Type B pancreatic cell (in vitro differentiated cells): Measurements from ENCODE around the gene ZNF664. TPM values are rescaled to one million over a fixed set of nuclear protein-coding genes. Genes with fewer than 3 reads are reported as not detected.

ENCODE experiments used
- DNase-seq: peaks from one replicate; pipeline ENCODE4 v3.0.0; 2021; ENCODE audit warnings: mixed read lengths; ENCODE audit not compliant: unreplicated experiment; ENCODE audit errors: extremely low spot score
- H3K27ac Mint-ChIP-seq: 2 replicates; pipeline ENCODE4 v1.8.0; 2021; ENCODE audit warnings: mild to moderate bottlenecking, mixed read lengths
- H3K27me3 Mint-ChIP-seq: 2 replicates; pipeline ENCODE4 v1.8.0; 2021; ENCODE audit warnings: mixed read lengths
- H3K36me3 Mint-ChIP-seq: 2 replicates; pipeline ENCODE4 v1.8.0; 2021; ENCODE audit warnings: mixed read lengths
- H3K4me1 Mint-ChIP-seq: one replicate; pipeline ENCODE4 v1.8.0; 2021; ENCODE audit warnings: mixed read lengths; ENCODE audit not compliant: unreplicated experiment
- H3K4me3 Mint-ChIP-seq: 2 replicates; pipeline ENCODE4 v1.8.0; 2021; ENCODE audit warnings: mild to moderate bottlenecking, mixed read lengths
- H3K9me3 Mint-ChIP-seq: 2 replicates; pipeline ENCODE4 v1.8.0; 2021; ENCODE audit warnings: mixed read lengths
- total RNA-seq: library from RNA; stranded (reverse); gene quantifications from 2 replicates; pipeline ENCODE4 v1.2.1, GENCODE V29; 2021; ENCODE audit warnings: low replicate concordance
- TF ChIP-seq, protein P1 (sequence below): fragments of 200-600 bp; sonication (generic); conservative IDR thresholded peaks from 2 replicates; pipeline ENCODE4 v1.5.0; 2021; ENCODE audit warnings: antibody characterized with exemption, mild to moderate bottlenecking

ZNF664 gene
- total RNA-seq, 1 donor from 2014 or later = 149 TPM

DNA sequence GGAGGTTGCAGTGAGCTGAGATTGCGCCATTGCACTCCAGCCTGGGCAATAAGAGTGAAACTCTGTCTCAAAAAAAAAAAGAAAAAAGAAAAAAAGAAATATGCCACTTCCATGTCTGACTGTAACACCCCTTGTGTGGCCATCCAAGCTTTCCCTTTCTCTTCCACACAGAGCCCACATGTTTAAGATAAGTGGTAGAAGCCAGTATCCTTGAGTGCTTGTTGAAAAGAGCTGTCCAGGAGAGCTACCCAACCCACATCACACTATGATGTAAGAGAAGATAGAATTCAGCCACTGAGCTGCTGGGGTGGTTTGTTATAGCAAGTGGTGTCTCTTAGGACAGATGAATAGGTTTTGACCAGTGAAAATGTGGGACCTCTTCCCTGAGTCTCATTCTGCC, 82.1 kb downstream of the ZNF664 start:
- H3K36me3 Mint-ChIP-seq = no peaks in the 10 kb centered on the region
- TF ChIP-seq, protein P1, sequence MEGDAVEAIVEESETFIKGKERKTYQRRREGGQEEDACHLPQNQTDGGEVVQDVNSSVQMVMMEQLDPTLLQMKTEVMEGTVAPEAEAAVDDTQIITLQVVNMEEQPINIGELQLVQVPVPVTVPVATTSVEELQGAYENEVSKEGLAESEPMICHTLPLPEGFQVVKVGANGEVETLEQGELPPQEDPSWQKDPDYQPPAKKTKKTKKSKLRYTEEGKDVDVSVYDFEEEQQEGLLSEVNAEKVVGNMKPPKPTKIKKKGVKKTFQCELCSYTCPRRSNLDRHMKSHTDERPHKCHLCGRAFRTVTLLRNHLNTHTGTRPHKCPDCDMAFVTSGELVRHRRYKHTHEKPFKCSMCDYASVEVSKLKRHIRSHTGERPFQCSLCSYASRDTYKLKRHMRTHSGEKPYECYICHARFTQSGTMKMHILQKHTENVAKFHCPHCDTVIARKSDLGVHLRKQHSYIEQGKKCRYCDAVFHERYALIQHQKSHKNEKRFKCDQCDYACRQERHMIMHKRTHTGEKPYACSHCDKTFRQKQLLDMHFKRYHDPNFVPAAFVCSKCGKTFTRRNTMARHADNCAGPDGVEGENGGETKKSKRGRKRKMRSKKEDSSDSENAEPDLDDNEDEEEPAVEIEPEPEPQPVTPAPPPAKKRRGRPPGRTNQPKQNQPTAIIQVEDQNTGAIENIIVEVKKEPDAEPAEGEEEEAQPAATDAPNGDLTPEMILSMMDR = no peak
- H3K9me3 Mint-ChIP-seq = peaks cover 5% of the 10 kb centered on the region
- no peak overlapping the region for H3K27ac Mint-ChIP-seq
- no peak overlapping the region for H3K4me3 Mint-ChIP-seq
- H3K27me3 Mint-ChIP-seq = no peaks in the 10 kb centered on the region
- DNase-seq = no peak
- peaks cover 38% of the 10 kb centered on the region for H3K4me1 Mint-ChIP-seq

DNA sequence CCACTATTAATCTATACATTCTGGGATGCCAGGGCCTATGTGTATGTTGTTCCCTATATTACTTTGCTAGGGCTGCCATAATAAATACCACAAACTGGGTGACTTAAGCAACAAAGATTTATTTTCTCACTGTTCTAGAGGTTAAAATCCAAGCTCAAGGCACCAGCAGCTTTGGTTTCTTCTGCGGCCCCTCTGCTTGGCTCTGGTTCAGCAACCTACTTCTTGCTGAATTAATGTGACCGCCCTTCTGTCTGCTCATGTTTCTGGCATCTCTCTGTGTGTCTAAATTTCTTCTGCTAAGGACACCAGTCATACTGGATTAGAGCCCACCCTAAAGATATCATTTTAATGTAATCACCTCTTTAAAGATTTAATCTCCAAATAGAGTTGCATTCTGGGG, 84.7 kb downstream of the ZNF664 start:
- TF ChIP-seq, protein P1 = no peak
- Mint-ChIP-seq H3K36me3 (no peaks in the 10 kb centered on the region), H3K9me3 (peaks cover 5% of the 10 kb centered on the region), H3K4me3 (no peak overlapping the region), H3K27me3 (peaks cover 4% of the 10 kb centered on the region), H3K27ac (no peak overlapping the region), H3K4me1 (peaks cover 30% of the 10 kb centered on the region)
- DNase-seq = no peak

DNA sequence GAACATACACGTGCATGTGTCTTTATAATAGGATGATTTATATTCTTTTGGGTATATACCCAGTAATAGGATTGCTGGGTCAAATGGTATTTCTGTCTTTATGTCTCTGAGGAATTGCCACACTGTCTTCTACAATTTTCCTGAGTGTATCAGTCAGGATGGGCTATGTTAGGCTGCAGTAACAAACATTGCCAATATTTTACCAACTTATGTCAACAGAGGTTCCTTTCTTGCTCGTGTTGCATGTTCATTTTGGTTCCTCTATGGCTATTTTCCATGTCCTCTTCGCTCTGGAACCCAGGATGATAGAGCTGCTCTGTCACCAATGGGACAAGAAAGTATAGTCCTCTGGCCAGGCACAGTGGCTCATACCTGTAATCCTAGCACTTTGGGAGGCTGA, 86.7 kb downstream of the ZNF664 start:
- DNase-seq = no peak
- H3K27ac Mint-ChIP-seq = no peak overlapping the region
- no peak overlapping the region for H3K4me3 Mint-ChIP-seq

More for the DNA sequence above, 86.7 kb downstream of the ZNF664 start:
- Mint-ChIP-seq H3K36me3 (no peaks in the 10 kb centered on the region), H3K27me3 (peaks cover 4% of the 10 kb centered on the region), H3K9me3 (peaks cover 8% of the 10 kb centered on the region), H3K4me1 (peaks cover 20% of the 10 kb centered on the region)
- TF ChIP-seq, protein P1 = no peak

Other genes with a start within 250 kb of the ZNF664 start
- gene DNAH10, start 210.9 kb upstream of the ZNF664 start, total RNA-seq = 0.29 and 0.56 TPM in 2 replicates
- 22.4 and 22.9 TPM in 2 replicates for gene CCDC92, start 384 bp upstream of the ZNF664 start, total RNA-seq